GM10266 (cell line): Measurements from ENCODE around the gene C19orf12.

ENCODE experiments used
- DNase-seq: peaks from one replicate; pipeline ENCODE4 v3.0.0; 2012; ENCODE audit errors: extremely low spot score
- CTCF ChIP-seq: IDR thresholded peaks from 2 replicates; pipeline ENCODE4 v1.5.1; 2012; ENCODE audit warnings: mild to moderate bottlenecking, low read depth; ENCODE audit not compliant: control insufficient read depth, insufficient read depth; ENCODE audit errors: missing control alignments

The C19orf12 gene

GRCh38 chr19:29731331-29731850, 16.3 kb upstream of the C19orf12 start:
- DNase-seq = no peak

GRCh38 chr19:29727906-29728305, 12.8 kb upstream of the C19orf12 start:
- DNase-seq = no peak

More at GRCh38 chr19:29731331-29731850, 16.3 kb upstream of the C19orf12 start:
- TF ChIP-seq CTCF = no peak

GRCh38 chr19:29724746-29725145, 9.7 kb upstream of the C19orf12 start:
- no peak for TF ChIP-seq CTCF
- no peak for DNase-seq

More at GRCh38 chr19:29727906-29728305, 12.8 kb upstream of the C19orf12 start:
- TF ChIP-seq CTCF = no peak

- DNase-seq = no peak
These were observed 9.1 kb upstream of the C19orf12 start for GRCh38 chr19:29724102-29724641.

GRCh38 chr19:29717051-29717450, 2.0 kb upstream of the C19orf12 start:
- no peak for TF ChIP-seq CTCF
- no peak for DNase-seq

More at GRCh38 chr19:29724102-29724641, 9.1 kb upstream of the C19orf12 start:
- TF ChIP-seq CTCF = no peak

DNA sequence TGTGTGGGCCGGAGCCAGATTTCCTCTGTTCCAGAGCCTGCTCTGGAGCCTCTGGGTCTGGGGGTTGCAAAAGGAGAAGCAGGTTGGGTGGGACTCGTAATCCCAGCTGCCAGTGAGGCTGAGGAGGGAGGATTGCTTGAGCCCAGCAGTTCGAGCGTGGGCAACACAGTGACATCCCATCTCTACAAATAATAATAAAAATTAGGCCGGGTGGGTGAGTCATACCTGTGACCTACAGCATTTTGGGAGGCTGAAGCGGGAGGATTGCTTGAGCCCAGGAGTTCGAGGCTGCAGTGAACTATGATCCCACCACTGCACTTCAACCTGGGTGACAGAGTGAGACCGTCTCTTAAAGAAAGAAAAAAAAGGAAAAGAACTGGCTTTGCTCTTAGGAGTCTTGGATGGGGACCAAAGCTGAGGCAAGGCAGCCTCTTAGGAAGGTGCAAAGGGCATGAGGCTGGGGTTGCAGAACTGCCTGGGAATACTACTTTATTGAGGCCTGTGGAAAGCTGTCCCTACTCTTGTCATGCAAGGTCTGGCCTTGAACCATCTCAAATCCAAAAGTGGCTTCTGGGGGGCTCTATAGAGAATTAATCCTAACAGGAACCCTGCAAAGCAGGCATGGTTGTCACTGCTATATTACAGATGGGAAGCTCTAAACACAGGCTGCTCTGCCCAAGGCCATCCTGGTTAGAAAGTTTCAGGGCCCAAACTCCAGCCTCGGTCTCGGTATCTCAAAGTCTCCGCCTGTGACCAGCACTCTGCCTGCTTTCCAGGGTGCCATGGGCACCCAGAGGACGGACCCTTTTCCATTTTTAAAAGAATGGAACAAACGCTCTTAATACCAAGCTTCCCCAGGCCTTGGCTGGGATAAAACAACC, 880 bp upstream of the C19orf12 start:
- TF ChIP-seq CTCF = no peak
- DNase-seq = peak; percentile 28
